ENCODE results near the gene HLA-DPA1. TPM values are rescaled to one million over a fixed set of nuclear protein-coding genes. Genes with fewer than 3 reads are reported as not detected.

HLA-DPA1 gene
- total and polyA plus RNA-seq, 2 donors (not counting 1 experiment from before 2014, with no cell fraction given) = 1.5 to 9.1 TPM

- Histone ChIP-seq H3K9me3 (ENCODE audit: control insufficient read depth, insufficient read depth, low read depth, low read length) (no peaks in the 10 kb centered on the region), H3K27me3 (ENCODE audit: control insufficient read depth, insufficient read depth, low read length) (no peaks in the 10 kb centered on the region), H3K4me1 (ENCODE audit: control insufficient read depth, extremely low read depth, insufficient read depth, low read length) (no peaks in the 10 kb centered on the region), H4K20me1 (ENCODE audit: control insufficient read depth, extremely low read depth, insufficient read depth, low read length) (no peaks in the 10 kb centered on the region), H3K9ac (ENCODE audit: insufficient read depth, low read length) (no peak overlapping the region), H3K36me3 (ENCODE audit: control insufficient read depth, insufficient read depth, low read length) (no peaks in the 10 kb centered on the region), H3K79me2 (ENCODE audit: control insufficient read depth, insufficient read depth, low read length) (no peaks in the 10 kb centered on the region), H3K4me2 (ENCODE audit: extremely low read depth, insufficient read depth, low read length) (no peak overlapping the region), H3K27ac (ENCODE audit: insufficient read depth, low read length) (no peak overlapping the region), H3K4me3 (replicated peaks in 1 of 4; ENCODE audit: control extremely low read depth in 1 of 4, insufficient read depth in 1 of 4, low read depth in 3 of 4, low read length in 4 of 4) (no peak overlapping the region), H2AFZ (ENCODE audit: low read length) (no peak overlapping the region)
- no peak for DNase-seq (ENCODE audit: low read depth in 2 of 2)
- TF ChIP-seq CTCF (conservative IDR thresholded peaks at IDR 0.05 in 1 of 2, IDR thresholded peaks at IDR 0.05 in 1 of 2; ENCODE audit: low read depth in 1 of 2, low read length in 2 of 2) (no peak), EZH2 (IDR thresholded peaks at IDR 0.05; ENCODE audit: low read length, missing control alignments) (no peak)
Measured at GRCh38 chr6:33040157-33040556, 33.3 kb downstream of the HLA-DPA1 start.

- H3K9ac ChIP-seq (ENCODE audit: insufficient read depth, low read length) = no peak overlapping the region
- H3K4me1 ChIP-seq (ENCODE audit: control insufficient read depth, extremely low read depth, insufficient read depth, low read length) = no peaks in the 10 kb centered on the region
- no peaks in the 10 kb centered on the region for H3K27me3 ChIP-seq (ENCODE audit: control insufficient read depth, insufficient read depth, low read length)
- H3K9me3 ChIP-seq (ENCODE audit: control insufficient read depth, insufficient read depth, low read depth, low read length) = no peaks in the 10 kb centered on the region
- DNase-seq (ENCODE audit: low read depth in 2 of 2) = no peak
- no peaks in the 10 kb centered on the region for H3K36me3 ChIP-seq (ENCODE audit: control insufficient read depth, insufficient read depth, low read length)
- H4K20me1 ChIP-seq (ENCODE audit: control insufficient read depth, extremely low read depth, insufficient read depth, low read length) = no peaks in the 10 kb centered on the region
- H2AFZ ChIP-seq (ENCODE audit: low read length) = no peak overlapping the region
- no peak overlapping the region for H3K4me3 ChIP-seq (replicated peaks in 1 of 4; ENCODE audit: control extremely low read depth in 1 of 4, insufficient read depth in 1 of 4, low read depth in 3 of 4, low read length in 4 of 4)
- no peak overlapping the region for H3K27ac ChIP-seq (ENCODE audit: insufficient read depth, low read length)
- no peaks in the 10 kb centered on the region for H3K79me2 ChIP-seq (ENCODE audit: control insufficient read depth, insufficient read depth, low read length)
- no peak for TF ChIP-seq EZH2 (IDR thresholded peaks at IDR 0.05; ENCODE audit: low read length, missing control alignments)
- no peak for TF ChIP-seq CTCF (conservative IDR thresholded peaks at IDR 0.05 in 1 of 2, IDR thresholded peaks at IDR 0.05 in 1 of 2; ENCODE audit: low read depth in 1 of 2, low read length in 2 of 2)
- no peak overlapping the region for H3K4me2 ChIP-seq (ENCODE audit: extremely low read depth, insufficient read depth, low read length)
Measured at GRCh38 chr6:33036535-33036934, 36.9 kb downstream of the HLA-DPA1 start.

GRCh38 chr6:33034554-33034953 lies 38.9 kb downstream of the HLA-DPA1 start:
- H3K27ac ChIP-seq (ENCODE audit: insufficient read depth, low read length) = no peak overlapping the region
- no peaks in the 10 kb centered on the region for H3K36me3 ChIP-seq (ENCODE audit: control insufficient read depth, insufficient read depth, low read length)
- H2AFZ ChIP-seq (ENCODE audit: low read length) = no peak overlapping the region
- no peaks in the 10 kb centered on the region for H3K79me2 ChIP-seq (ENCODE audit: control insufficient read depth, insufficient read depth, low read length)
- TF ChIP-seq CTCF (conservative IDR thresholded peaks at IDR 0.05 in 1 of 2, IDR thresholded peaks at IDR 0.05 in 1 of 2; ENCODE audit: low read depth in 1 of 2, low read length in 2 of 2) (no peak), EZH2 (IDR thresholded peaks at IDR 0.05; ENCODE audit: low read length, missing control alignments) (no peak)
- H3K4me2 ChIP-seq (ENCODE audit: extremely low read depth, insufficient read depth, low read length) = no peak overlapping the region
- H3K9ac ChIP-seq (ENCODE audit: insufficient read depth, low read length) = no peak overlapping the region
- peaks cover 8% of the 10 kb centered on the region for H3K27me3 ChIP-seq (ENCODE audit: control insufficient read depth, insufficient read depth, low read length)
- no peaks in the 10 kb centered on the region for H3K4me1 ChIP-seq (ENCODE audit: control insufficient read depth, extremely low read depth, insufficient read depth, low read length)
- H3K9me3 ChIP-seq (ENCODE audit: control insufficient read depth, insufficient read depth, low read depth, low read length) = no peaks in the 10 kb centered on the region
- no peak for DNase-seq (ENCODE audit: low read depth in 2 of 2)
- no peaks in the 10 kb centered on the region for H4K20me1 ChIP-seq (ENCODE audit: control insufficient read depth, extremely low read depth, insufficient read depth, low read length)
- no peak overlapping the region for H3K4me3 ChIP-seq (replicated peaks in 1 of 4; ENCODE audit: control extremely low read depth in 1 of 4, insufficient read depth in 1 of 4, low read depth in 3 of 4, low read length in 4 of 4)
